ENCODE data around the gene ZDHHC16.
"Not testable (repeated sequence)": the region's sequence is repeated elsewhere in the genome, so short reads cannot be mapped to it uniquely, and the experiment has no call there.

The ZDHHC16 gene

GRCh38 chr10:97445722-97446639 lies at the start of gene ZDHHC16, which contains the start of gene EXOSC1:
TSS of gene ZDHHC16 (plus strand) at chr10:97446175. CDS start at chr10:97451676, 5,501 bp downstream.
TSS of gene EXOSC1 (minus strand) at chr10:97446006. CDS start at chr10:97445985, 21 bp downstream.
- peak; percentile 81 for FAIRE-seq

- FAIRE-seq: no peak
Observed at GRCh38 chr10:97399843-97400545, 46.0 kb upstream of the ZDHHC16 start.

GRCh38 chr10:97400665-97401454 lies 45.1 kb upstream of the ZDHHC16 start, which contains the start of gene RRP12:
TSS of gene RRP12 (minus strand) at chr10:97401340. CDS start at chr10:97401231, 109 bp downstream.
- FAIRE-seq: peak; percentile 90

GRCh38 chr10:97401455-97401919 lies 44.5 kb upstream of the ZDHHC16 start:
- FAIRE-seq: no peak

- no peak for FAIRE-seq
Observed at GRCh38 chr10:97404044-97404443, 41.9 kb upstream of the ZDHHC16 start.

- FAIRE-seq: no peak
Observed at GRCh38 chr10:97406064-97406463, 39.9 kb upstream of the ZDHHC16 start.

GRCh38 chr10:97406483-97406882 lies 39.5 kb upstream of the ZDHHC16 start:
- not testable (repeated sequence) for FAIRE-seq

GRCh38 chr10:97407211-97407951 lies 38.6 kb upstream of the ZDHHC16 start:
- peak; percentile 79 for FAIRE-seq

- FAIRE-seq: no peak
Observed at GRCh38 chr10:97407952-97408248, 38.1 kb upstream of the ZDHHC16 start.

- FAIRE-seq: no peak
Observed at GRCh38 chr10:97408496-97408992, 37.4 kb upstream of the ZDHHC16 start.

- FAIRE-seq: no peak
Observed at GRCh38 chr10:97411406-97411805, 34.6 kb upstream of the ZDHHC16 start.

- no peak for FAIRE-seq
Observed at GRCh38 chr10:97412891-97413304, 33.1 kb upstream of the ZDHHC16 start.

- no peak for FAIRE-seq
Observed at GRCh38 chr10:97416565-97416964, 29.4 kb upstream of the ZDHHC16 start.

GRCh38 chr10:97423757-97424098 lies 22.2 kb upstream of the ZDHHC16 start:
- not testable (repeated sequence) for FAIRE-seq

- no peak for FAIRE-seq
Observed at GRCh38 chr10:97425964-97426775, 19.8 kb upstream of the ZDHHC16 start, which contains the start of gene PGAM1. TSS of gene PGAM1 (plus strand) at chr10:97426191. CDS start at chr10:97426308, 117 bp downstream.

- FAIRE-seq: no peak
Observed at GRCh38 chr10:97426776-97427570, 19.0 kb upstream of the ZDHHC16 start.

GRCh38 chr10:97427571-97428179 lies 18.3 kb upstream of the ZDHHC16 start:
- FAIRE-seq: no peak

GRCh38 chr10:97428572-97428981 lies 17.4 kb upstream of the ZDHHC16 start:
- FAIRE-seq: no peak

GRCh38 chr10:97434055-97434454 lies 11.9 kb upstream of the ZDHHC16 start:
- no peak for FAIRE-seq

GRCh38 chr10:97434557-97434956 lies 11.4 kb upstream of the ZDHHC16 start:
- no peak for FAIRE-seq

Data from TTC549 (cell line).